Breast epithelium (tissue), 4 donors: ENCODE results near the gene HEATR9. TPM values are rescaled to one million over a fixed set of nuclear protein-coding genes. Genes with fewer than 3 reads are reported as not detected.

Source experiments
- DNase-seq, 2 donors: peaks; one replicate each; pipeline ENCODE4 v3.0.0-alpha.2; 2019; ENCODE audit warnings: low spot score in 2 of 2
- H3K27ac ChIP-seq, 2 donors: fragments of 200-600 bp; sonication (generic) in 1 of 2; one replicate each; pipeline ENCODE4 v1.5.1; 2016 to 2019; ENCODE audit warnings: mild to moderate bottlenecking in 1 of 2
- H3K27me3 ChIP-seq, 2 donors: fragments of 200-600 bp; sonication (generic) in 1 of 2; one replicate each; pipeline versions ENCODE4 v1.5.1 to v1.6.0; 2017 to 2019; ENCODE audit warnings: control low read depth in 1 of 2, mild to moderate bottlenecking in 1 of 2
- H3K36me3 ChIP-seq: fragments of 200-600 bp; one replicate; pipeline ENCODE4 v1.5.1; 2019
- H3K4me1 ChIP-seq, 2 donors: fragments of 200-600 bp; sonication (generic); one replicate each; pipeline ENCODE4 v1.5.1; 2016 to 2019; ENCODE audit warnings: control low read depth in 1 of 2
- H3K4me3 ChIP-seq, 3 donors: fragments of 200-600 bp; sonication (generic); 1 replicate in 2 of 3; 2 replicates in 1 of 3; pipeline ENCODE4 v1.5.1; 2016 to 2019; ENCODE audit warnings: mild to moderate bottlenecking in 3 of 3, moderate library complexity in 2 of 3
- H3K9me3 ChIP-seq, 2 donors: fragments of 200-600 bp; sonication (generic) in 1 of 2; one replicate each; pipeline ENCODE4 v1.5.1; 2016 to 2019; ENCODE audit warnings: control low read depth in 1 of 2
- POLR2A ChIP-seq: fragments of 450-650 bp; IDR thresholded peaks from one replicate; pipeline ENCODE4 v1.6.1; 2016; ENCODE audit warnings: antibody characterized with exemption, mild to moderate bottlenecking, moderate library complexity
- POLR2AphosphoS5 ChIP-seq, 3 donors: sonication (generic); formaldehyde crosslinking; IDR thresholded peaks; one replicate each; pipeline ENCODE4 v1.6.1; 2017; ENCODE audit warnings: antibody characterized with exemption in 3 of 3
- intact Hi-C: fragments of 100-400 bp; cut with DNase I; formaldehyde crosslinking; loops from one replicate; pipeline ENCODE4 v1.15.1; 2023; ENCODE audit warnings: low total_unique reads
- total RNA-seq, 3 donors: library from RNA; depleted of rRNA; stranded (reverse); fragments of >200 nt; gene quantifications; one replicate each; pipeline ENCODE4 v1.1.0, GENCODE V29; 2016
- TF ChIP-seq, protein P1 (sequence below), 3 donors: fragments of 450-650 bp; IDR thresholded peaks; one replicate each; pipeline ENCODE4 v1.5.1; 2016 to 2017; ENCODE audit warnings: antibody characterized with exemption in 3 of 3, mild to moderate bottlenecking in 3 of 3, moderate library complexity in 3 of 3

HEATR9 gene
- total RNA-seq, 3 donors from 2014 or later, result 0.16 TPM; not detected in 2

DNA sequence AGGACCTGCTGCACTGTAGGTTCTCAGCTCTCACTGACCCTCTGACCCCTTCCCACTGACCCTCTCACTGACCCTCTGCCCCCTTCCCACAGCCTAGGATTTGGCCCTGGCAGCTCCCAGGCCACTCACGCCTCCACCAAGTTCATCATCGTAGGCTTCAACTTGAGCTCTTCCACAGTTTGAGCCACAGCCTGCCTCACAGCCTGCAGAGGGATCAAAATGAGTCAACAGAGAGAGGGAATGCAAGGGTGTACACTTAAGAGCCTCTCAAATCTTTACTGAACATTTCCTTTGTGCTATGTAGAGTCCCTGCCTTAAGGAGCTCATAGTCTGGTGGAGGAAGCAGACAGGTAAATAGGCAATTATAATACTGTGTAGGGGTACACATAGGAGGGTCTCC lies 12.1 kb downstream of the HEATR9 start:
- TF ChIP-seq POLR2AphosphoS5 (IDR thresholded peaks at IDR 0.05) (no peak), POLR2A (no peak)
- TF ChIP-seq, protein P1, sequence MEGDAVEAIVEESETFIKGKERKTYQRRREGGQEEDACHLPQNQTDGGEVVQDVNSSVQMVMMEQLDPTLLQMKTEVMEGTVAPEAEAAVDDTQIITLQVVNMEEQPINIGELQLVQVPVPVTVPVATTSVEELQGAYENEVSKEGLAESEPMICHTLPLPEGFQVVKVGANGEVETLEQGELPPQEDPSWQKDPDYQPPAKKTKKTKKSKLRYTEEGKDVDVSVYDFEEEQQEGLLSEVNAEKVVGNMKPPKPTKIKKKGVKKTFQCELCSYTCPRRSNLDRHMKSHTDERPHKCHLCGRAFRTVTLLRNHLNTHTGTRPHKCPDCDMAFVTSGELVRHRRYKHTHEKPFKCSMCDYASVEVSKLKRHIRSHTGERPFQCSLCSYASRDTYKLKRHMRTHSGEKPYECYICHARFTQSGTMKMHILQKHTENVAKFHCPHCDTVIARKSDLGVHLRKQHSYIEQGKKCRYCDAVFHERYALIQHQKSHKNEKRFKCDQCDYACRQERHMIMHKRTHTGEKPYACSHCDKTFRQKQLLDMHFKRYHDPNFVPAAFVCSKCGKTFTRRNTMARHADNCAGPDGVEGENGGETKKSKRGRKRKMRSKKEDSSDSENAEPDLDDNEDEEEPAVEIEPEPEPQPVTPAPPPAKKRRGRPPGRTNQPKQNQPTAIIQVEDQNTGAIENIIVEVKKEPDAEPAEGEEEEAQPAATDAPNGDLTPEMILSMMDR (IDR thresholded peaks at IDR 0.05), result no peak
- DNase-seq, result no peak

DNA sequence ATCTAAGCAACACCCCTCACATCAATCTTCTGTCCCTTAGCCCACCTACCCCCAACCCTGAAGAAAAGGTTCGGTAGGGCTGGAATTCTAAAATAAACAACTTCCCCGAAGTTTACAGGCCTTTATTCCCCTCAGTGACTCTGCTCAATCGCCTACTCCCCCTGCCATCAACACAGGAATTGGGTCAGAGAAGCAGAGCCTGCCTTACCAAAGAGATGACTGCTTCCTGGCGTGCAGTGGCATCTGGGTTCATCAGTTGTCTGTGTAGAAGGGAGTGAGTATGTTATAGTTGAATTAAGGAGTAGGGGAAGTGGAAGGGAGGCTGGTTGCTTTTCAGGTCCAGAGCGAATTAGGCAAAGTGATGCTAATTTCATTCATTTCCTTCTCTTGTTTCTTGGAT lies 12.7 kb downstream of the HEATR9 start:
- no peak overlapping the region for H3K27ac ChIP-seq
- no peaks in the 10 kb centered on the region for H3K4me1 ChIP-seq
- H3K27me3 ChIP-seq, result no peaks in the 10 kb centered on the region
- no peaks in the 10 kb centered on the region for H3K9me3 ChIP-seq
- H3K36me3 ChIP-seq, result no peaks in the 10 kb centered on the region
- TF ChIP-seq POLR2A, result no peak
- TF ChIP-seq POLR2AphosphoS5 (IDR thresholded peaks at IDR 0.05), result no peak
- TF ChIP-seq, protein P1 (IDR thresholded peaks at IDR 0.05), result no peak
- intact Hi-C loops, result no loop called here
- DNase-seq, result no peak
- H3K4me3 ChIP-seq, result no peak overlapping the region

More for the DNA sequence above, 12.1 kb downstream of the HEATR9 start:
- Histone ChIP-seq H3K4me3 (no peak overlapping the region), H3K36me3 (no peaks in the 10 kb centered on the region), H3K27ac (no peak overlapping the region), H3K27me3 (no peaks in the 10 kb centered on the region), H3K4me1 (no peaks in the 10 kb centered on the region), H3K9me3 (no peaks in the 10 kb centered on the region)
- intact Hi-C loops, result no loop called here

DNA sequence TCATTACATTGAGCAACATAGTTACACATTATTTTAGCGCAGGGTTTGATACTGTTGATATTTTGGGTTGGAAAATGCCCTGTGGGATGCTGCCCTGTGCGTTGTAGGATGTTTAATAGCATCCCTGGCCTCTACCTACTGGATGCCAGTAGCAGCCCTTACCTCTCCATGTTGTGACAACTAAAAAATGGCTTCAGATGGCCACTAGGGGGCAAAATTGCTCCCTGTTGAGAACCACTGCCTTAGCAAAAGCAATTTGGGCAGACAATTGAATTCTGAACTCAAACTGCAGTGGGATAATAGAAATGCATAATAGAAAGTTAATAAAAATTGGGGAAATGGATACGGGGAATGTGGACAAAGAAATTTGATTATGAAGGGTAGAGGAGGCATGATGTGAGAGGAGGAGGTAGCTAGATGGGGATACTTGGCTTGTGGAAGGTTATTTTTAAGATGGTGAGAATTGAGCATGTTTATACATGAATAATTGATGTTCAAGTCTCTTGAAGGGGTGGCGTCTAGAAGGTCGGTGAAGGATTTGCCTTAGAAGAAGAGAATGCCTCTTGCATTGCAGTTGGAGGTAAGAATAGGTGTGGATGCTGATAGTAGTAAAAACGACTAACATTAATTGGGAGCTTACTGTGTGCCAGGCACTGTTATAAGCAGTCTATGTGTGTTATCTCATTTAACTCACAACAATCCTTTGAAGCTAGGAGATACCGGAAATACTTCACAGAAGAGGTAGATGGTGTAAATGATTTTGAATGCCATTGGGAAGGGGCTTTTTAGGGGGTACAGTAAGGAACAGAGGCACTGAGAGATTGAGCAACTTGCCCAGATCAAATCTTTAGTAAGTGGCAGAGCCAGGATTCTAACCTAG lies 19.0 kb downstream of the HEATR9 start:
- intact Hi-C loops, result no loop called here
- TF ChIP-seq POLR2A, result no peak
- TF ChIP-seq, protein P1 (IDR thresholded peaks at IDR 0.05), result peak in 2 of 3 donors; percentile 9 to 54
- no peaks in the 10 kb centered on the region for H3K9me3 ChIP-seq
- no peaks in the 10 kb centered on the region for H3K4me1 ChIP-seq
- no peak overlapping the region for H3K4me3 ChIP-seq
- no peak overlapping the region for H3K27ac ChIP-seq
- H3K36me3 ChIP-seq, result no peaks in the 10 kb centered on the region
- no peaks in the 10 kb centered on the region for H3K27me3 ChIP-seq
- DNase-seq, result no peak

DNA sequence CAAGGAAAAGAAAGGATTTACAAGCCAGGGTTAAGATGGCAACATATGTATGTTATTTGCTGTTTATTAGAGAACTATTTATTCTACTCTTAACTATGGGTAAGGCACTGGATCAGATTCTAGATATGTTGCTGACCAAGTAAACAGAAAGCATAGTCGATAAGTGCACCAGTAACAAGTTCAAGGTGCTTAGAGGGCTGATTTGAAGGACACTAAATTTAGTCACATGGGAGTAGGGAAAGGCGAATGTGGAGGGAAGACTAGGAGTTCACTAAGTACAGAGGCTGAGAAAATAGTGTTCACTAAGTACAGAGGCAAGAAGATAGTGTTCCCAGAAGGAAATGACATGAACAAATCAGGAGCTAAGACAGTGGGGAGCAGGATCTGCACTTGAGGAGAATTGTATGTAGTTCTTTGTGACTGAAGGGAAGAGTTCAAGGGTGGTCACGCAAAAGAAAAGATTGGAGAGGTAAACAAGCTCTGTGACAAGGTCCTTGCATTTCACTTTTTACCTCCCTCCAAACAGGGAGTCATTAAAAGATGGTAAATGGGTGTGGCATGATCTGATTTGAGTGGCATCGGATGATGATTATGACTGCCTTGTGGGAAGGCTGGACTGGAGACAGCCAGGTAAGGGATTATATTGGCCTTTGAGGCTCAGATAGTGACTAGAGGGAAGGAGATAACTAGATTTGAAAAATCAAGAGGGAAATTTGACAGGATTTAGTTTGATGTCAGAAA lies 20.9 kb downstream of the HEATR9 start:
- H3K27me3 ChIP-seq, result no peaks in the 10 kb centered on the region
- H3K27ac ChIP-seq, result no peak overlapping the region
- TF ChIP-seq POLR2AphosphoS5 (IDR thresholded peaks at IDR 0.05), result no peak
- TF ChIP-seq, protein P1 (IDR thresholded peaks at IDR 0.05), result no peak
- no peak for TF ChIP-seq POLR2A
- H3K4me1 ChIP-seq, result no peaks in the 10 kb centered on the region
- H3K9me3 ChIP-seq, result no peaks in the 10 kb centered on the region
- intact Hi-C loops, result no loop called here
- H3K4me3 ChIP-seq, result no peak overlapping the region
- DNase-seq, result no peak
- no peaks in the 10 kb centered on the region for H3K36me3 ChIP-seq

DNA sequence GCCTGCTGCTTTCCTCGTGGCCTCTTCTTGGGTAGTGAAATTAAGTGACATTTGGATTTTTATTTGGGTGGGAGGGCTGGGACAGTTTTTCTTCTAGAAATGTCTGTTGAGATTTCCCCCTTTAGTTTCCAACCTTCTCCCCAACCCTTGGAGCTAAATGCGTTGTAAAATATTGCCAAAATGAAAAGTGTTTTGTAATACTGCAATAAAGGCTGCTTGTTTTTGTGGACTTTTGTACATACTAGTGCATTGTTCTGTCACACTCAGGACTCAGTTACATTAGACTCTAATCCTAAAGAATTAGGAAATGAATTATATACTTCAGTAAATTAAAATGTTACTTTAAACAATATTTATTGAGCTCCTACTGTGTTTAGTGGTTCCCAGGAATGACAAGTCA lies 21.7 kb downstream of the HEATR9 start:
- no peak overlapping the region for H3K4me3 ChIP-seq
- intact Hi-C loops, result no loop called here
- no peak overlapping the region for H3K27ac ChIP-seq

More for the DNA sequence above, 21.7 kb downstream of the HEATR9 start:
- Histone ChIP-seq H3K9me3 (no peaks in the 10 kb centered on the region), H3K36me3 (no peaks in the 10 kb centered on the region), H3K27me3 (no peaks in the 10 kb centered on the region), H3K4me1 (no peaks in the 10 kb centered on the region)
- no peak for TF ChIP-seq POLR2AphosphoS5 (IDR thresholded peaks at IDR 0.05)
- no peak for DNase-seq
